Peyer's patch (tissue), 4 donors: ENCODE results near the gene CBX5.

Source experiments
- POLR2A ChIP-seq, 2 donors: fragments of 450-650 bp; IDR thresholded peaks; one replicate each; pipeline ENCODE4 v1.5.1; 2017; ENCODE audit warnings: antibody characterized with exemption in 2 of 2, mild to moderate bottlenecking in 2 of 2, moderate library complexity in 2 of 2
- TF ChIP-seq, protein P1 (sequence below), 6 experiments: fragments of 450-650 bp in 4 of 6; fragments of 200-600 bp in 2 of 6; sonication (generic) in 1 of 6; IDR thresholded peaks; one replicate each; pipeline ENCODE4 v1.5.1; 2017 to 2019; ENCODE audit warnings: antibody characterized with exemption in 6 of 6, mild to moderate bottlenecking in 3 of 6, moderate library complexity in 1 of 6

DNA sequence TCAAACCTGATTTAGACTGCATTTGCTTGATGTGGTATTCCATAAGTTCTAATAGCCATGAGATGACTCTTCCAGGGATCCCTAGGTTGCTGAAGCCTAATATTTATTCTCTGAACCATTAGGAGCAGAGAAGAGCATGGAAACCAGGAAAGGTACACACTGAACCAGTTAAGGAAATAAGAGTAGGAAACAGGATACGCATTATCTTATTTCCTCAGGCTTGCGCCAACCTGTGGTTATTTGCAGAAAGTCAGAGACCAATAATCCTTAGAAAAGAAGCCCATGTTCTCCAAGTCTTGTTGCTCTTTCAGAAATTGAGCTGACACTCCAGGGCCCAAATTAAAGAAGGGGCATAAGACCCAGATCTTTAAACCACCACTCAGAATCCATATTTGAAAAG lies 49.4 kb downstream of the CBX5 start:
- no peak for TF ChIP-seq POLR2A (IDR thresholded peaks at IDR 0.05)
- TF ChIP-seq, protein P1, sequence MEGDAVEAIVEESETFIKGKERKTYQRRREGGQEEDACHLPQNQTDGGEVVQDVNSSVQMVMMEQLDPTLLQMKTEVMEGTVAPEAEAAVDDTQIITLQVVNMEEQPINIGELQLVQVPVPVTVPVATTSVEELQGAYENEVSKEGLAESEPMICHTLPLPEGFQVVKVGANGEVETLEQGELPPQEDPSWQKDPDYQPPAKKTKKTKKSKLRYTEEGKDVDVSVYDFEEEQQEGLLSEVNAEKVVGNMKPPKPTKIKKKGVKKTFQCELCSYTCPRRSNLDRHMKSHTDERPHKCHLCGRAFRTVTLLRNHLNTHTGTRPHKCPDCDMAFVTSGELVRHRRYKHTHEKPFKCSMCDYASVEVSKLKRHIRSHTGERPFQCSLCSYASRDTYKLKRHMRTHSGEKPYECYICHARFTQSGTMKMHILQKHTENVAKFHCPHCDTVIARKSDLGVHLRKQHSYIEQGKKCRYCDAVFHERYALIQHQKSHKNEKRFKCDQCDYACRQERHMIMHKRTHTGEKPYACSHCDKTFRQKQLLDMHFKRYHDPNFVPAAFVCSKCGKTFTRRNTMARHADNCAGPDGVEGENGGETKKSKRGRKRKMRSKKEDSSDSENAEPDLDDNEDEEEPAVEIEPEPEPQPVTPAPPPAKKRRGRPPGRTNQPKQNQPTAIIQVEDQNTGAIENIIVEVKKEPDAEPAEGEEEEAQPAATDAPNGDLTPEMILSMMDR (IDR thresholded peaks at IDR 0.05): no peak
